Activated T-cell treated with anti-CD3 and anti-CD28 coated beads for 48 hours (primary cell): ENCODE data around the gene ZBTB39.
A peak's percentile ranks its signal among the peaks of the same experiment; 100 is the strongest.
"Not testable (repeated sequence)": the region's sequence is repeated elsewhere in the genome, so short reads cannot be mapped to it uniquely, and the experiment has no call there.

Source experiments
- DNase-seq: peaks from one replicate; pipeline ENCODE4 v3.0.0-alpha.2; 2020; ENCODE audit warnings: low read depth

The ZBTB39 gene

DNA sequence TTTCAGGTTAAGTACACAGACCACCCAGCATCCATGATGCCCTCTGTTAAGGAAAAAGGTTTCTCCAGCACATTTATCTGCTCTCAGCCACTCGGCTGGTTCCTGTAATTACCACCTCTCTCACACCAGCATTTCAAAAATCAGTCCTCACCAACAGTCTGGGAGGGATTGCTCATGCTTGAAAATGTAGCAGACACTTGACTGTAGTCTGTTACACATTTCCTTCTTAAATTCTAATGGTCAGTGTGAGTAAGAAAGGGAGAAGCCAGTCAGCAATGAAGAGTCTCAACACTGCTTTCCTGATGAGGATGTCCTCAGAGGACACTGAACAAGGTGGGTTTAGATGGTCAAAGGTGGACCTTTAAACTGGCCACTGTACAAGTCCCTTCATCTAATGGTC, 6.0 kb downstream of the ZBTB39 start:
- DNase-seq: no peak

DNA sequence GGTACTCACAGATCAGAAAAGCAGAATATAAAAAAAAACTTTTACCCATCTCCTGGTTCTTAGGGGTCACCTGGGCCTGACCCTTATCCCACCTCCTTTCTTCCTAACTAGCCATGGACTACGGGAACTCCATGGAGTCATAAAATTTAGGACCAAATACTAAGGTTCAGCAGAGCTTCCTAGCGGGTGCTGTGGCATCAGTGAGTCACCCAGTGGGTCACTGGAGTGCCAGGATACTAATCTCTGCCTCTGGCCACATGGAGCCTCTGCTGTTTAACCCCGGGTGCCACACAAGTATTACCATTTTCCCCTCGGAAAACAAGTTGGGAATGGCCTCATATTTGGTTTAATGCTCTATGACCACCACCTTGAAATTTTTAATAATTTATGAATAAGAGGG, 6.9 kb downstream of the ZBTB39 start:
- no peak for DNase-seq

DNA sequence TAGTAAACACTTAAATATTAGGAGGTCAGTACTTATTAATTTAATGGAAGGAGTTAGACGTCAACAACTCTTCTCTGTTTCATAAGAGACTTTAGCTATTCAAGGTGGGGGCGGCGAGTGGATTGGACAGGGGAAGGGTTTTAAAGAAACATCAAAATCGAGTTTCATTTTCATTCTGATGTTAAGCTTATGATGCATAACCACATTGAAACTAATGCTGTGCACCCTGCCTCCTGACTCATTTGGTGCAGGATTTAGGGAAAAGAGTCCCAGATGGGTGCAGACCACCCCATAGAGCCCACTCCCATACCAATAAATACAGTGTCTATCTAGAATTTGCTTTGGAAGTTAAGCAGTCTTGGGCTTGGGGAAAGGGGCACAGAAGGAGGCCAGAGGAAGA, 7.4 kb downstream of the ZBTB39 start:
- peak; percentile 40 for DNase-seq

DNA sequence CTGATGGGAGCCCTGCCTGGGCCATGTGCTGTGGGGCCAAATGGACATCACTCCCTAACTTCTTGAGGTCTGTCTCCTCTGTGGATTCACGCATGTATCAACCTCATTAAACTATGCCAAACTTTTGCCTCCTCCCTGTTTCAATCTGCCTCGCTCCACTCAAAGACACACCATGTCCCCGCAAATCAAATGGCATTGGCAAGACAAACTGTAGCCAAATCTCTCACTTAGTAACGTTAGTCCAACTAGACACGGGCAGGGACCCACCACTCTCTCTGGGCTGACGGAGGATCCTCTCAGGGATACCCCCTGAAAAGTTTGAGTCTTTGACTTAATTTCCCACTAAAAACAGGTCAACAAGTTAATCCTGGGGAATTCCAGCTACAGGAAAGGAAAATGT, 8.0 kb downstream of the ZBTB39 start:
- no peak for DNase-seq

DNA sequence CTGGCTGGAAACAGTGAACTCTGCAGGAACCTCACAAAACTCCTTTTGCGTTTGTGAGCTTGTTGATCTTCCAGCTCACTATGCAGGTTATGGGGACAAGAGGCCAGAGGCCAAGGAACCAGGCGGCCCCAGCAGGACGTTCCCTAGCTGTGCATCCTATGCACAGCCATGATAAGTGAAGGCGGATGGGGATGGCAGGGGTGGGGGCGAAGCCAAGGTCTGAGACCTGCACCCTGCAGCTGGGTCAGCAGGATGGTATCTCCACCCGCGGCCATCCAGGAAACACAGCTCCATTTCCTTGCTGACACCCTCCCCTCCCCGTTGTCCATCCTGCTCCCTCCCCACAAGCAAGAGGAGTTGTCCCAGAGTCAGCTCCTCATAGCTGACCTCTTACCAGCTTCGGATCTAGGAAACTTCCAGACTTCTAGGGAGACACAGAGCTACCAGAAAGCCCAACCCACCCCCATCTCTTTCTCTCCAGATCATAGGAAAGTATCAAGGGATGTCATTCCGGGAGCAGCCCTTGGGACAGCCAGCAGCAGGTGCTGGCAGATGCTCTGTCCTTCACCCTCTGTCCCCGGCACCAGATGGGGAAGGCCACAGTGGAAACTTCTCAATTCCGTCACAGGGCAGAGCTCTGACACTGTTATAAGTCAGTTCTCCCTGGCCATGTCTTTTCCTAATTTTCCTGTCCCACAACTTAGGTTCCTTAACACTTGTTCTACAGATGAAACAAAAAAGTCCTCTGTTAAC, 9.4 kb downstream of the ZBTB39 start:
- no peak for DNase-seq

DNA sequence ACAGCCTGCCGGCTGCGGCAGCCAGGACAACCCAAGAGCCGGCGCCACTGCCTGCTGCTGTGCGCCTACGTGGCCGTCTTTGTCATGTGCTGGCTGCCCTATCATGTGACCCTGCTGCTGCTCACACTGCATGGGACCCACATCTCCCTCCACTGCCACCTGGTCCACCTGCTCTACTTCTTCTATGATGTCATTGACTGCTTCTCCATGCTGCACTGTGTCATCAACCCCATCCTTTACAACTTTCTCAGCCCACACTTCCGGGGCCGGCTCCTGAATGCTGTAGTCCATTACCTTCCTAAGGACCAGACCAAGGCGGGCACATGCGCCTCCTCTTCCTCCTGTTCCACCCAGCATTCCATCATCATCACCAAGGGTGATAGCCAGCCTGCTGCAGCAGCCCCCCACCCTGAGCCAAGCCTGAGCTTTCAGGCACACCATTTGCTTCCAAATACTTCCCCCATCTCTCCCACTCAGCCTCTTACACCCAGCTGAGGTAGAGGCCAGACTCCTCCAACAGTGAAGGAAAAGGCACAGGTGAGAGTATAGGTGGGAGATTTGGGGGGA, 10.3 kb downstream of the ZBTB39 start:
- DNase-seq: no peak

DNA sequence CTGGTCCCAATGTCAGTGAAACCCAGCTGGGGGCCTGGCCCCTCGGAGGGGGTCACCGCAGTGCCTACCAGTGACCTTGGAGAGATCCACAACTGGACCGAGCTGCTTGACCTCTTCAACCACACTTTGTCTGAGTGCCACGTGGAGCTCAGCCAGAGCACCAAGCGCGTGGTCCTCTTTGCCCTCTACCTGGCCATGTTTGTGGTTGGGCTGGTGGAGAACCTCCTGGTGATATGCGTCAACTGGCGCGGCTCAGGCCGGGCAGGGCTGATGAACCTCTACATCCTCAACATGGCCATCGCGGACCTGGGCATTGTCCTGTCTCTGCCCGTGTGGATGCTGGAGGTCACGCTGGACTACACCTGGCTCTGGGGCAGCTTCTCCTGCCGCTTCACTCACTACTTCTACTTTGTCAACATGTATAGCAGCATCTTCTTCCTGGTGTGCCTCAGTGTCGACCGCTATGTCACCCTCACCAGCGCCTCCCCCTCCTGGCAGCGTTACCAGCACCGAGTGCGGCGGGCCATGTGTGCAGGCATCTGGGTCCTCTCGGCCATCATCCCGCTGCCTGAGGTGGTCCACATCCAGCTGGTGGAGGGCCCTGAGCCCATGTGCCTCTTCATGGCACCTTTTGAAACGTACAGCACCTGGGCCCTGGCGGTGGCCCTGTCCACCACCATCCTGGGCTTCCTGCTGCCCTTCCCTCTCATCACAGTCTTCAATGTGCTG, 11.0 kb downstream of the ZBTB39 start:
- DNase-seq: no peak

DNA sequence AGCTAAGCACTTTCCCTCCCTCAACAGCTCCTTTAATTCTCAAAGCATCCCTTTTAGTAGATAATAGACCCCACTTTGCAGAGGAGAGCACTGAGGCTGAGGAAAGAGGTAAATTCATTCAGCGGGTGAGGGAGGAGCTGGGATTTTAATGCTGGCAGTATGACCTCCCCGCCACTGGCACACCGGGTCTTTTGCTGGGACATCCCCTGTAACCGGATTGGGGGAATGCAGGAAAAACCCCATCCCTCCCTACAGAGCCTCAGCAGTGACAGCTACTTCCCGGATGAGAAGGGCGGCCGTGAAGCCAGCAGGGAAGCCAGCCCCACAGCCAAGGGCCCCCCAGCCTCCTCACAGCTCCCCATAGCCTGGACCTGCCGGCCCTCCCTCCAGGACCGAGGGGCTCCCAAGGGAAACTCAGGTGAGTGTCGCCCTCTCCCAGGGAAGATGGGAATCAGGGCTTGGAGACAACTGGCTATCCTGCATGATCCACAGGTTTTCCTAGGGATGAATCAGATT, 12.1 kb downstream of the ZBTB39 start:
- no peak for DNase-seq

DNA sequence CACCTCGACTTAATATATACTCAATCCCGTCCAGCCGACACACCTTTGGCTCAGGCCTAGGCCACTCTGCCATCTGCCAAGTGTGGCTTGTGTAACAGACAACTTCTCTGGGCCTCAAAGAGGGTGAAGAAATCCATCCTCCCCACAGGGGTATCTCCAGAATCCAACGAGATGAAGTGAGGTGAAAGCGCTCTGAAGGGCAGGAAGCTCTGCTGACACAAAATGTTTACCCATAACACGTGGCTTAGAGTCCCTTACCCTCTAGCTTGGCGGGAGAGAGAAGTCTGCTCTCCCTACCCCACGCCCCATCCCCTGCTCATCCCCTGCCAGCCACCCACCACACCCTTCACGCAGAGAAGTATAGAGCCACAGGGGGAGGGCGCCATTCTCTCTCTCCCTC, 13.0 kb downstream of the ZBTB39 start:
- DNase-seq: no peak

DNA sequence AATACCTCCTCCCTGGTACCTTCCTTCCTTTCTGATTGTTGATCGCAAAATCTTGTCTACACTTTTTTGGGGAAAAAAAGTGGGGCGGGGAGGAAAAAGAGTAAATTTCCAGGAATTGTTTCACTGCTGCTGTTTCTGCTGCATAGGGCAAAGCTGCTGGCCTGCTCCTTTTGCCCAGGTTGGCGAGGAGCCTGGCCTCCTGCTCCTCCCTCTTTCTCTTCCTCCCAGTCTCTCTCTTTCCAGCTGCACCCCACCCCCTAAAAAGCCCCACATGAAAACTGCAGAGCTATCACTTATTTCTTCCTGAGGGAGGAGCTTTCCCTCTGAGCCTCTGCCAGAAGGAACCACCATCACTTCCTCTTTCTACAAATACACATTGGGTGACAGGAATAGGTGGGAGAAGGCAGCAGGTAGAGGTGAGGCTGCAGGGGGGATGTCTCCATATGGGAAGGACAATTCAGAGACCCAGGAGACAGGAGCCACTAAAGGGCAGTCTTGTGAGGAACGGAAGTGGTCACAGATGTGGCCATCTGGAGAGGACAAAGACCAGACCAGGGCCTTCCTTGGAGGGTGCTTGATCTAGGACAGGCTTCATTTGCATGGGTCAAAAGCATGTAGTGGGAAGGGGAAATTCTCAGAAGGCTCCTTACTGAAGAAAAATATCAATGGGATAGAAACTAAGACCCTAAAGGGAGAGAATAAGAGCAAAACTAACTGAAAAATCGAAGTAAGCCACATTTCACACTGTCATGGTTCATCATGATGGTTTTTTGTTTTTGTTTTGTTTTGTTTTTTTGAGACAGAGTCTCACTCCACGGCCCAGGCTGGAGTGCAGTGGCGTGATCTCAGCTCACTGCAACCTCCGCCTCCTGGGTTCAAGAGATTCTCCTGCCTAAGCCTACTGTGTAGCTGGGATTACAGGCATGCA, 14.8 kb downstream of the ZBTB39 start:
- no peak for DNase-seq

DNA sequence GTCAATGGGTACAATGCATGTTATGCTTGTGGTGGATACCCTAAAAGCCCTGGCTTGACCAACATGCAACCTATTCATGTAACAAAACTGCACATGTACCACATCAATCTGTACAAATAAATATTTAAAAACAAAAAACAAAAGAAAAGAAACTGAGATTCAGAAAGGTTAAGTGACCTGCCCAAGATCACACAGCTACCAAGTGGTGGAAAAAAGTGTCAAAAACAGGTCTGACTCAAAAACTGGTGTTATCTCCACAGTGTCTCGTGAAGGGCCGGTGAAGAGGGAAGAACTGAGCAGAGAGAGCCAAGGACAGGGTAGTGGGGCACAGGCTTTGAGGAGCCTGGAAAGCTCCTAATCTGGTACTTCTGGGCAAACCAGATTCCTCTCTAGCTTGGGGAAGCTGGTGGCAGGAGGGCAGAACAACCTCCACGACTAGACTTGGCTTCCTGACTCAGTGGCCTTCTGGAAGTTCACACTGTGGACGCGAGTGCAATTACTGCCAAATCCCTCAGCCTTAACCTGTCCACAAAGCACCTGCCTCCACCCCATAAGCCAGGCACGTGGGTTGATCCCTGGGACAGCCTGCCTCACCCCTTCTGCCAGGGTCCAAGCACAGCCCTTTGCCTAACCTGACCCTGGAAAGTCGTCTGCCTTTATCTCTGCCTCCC, 15.6 kb downstream of the ZBTB39 start:
- no peak for DNase-seq

DNA sequence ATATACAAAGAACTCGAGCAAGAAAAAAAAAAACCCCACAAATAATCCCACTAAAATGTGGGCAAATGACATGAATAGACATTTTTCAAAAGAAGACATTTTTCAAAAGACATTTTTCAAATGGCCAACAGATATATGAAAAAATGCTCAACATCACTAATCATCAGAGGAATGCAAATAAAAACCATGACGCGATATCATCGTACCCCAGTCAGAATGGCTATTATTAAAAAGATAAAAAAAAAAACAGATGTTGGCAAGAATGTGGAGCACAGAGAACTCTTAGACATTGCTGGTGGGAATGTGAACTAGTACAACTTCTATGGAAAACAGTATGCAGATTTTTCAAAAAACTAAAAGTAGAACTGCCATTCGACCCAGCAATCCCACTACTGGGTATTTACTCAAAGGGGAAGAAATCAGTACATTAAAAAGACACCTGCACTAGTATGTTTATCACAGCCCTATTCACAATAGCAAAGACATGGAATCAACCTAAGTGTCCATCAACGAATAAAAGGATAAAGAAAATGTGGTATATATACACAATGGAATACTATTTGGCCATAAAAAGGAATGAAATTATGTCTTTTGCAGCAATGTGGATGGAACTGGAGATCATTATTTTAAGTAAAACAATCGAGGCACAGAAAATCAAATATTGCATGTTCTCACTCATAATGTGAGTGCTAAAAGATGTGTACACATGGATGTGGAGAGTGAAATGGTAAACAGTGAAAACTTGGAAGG, 16.3 kb downstream of the ZBTB39 start:
- no peak for DNase-seq

DNA sequence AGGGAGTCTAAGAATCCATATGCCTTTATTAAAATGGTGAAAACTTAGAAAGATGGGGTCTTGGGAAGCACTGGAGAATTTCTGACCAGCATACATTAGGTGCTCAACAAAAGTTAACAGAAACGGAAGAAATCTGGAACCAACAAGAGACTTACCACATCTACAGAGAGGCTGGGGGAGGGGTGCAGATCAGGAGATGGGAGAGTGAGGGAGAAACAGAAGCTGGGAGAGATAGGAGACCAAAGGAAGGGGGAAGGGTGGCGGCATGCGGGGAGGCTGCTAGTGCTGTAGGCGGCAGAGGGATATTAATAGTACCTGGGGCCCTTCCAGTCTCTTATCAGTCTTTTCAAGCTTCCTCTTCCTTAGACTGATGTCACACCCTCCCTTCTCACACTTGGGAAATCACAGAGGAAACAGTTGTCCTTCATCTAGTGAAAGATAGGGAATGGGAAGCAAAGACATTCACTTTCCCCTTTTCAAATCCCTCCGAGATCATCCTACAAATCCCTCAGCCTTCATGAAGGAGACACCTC, 18.1 kb downstream of the ZBTB39 start:
- DNase-seq: no peak

DNA sequence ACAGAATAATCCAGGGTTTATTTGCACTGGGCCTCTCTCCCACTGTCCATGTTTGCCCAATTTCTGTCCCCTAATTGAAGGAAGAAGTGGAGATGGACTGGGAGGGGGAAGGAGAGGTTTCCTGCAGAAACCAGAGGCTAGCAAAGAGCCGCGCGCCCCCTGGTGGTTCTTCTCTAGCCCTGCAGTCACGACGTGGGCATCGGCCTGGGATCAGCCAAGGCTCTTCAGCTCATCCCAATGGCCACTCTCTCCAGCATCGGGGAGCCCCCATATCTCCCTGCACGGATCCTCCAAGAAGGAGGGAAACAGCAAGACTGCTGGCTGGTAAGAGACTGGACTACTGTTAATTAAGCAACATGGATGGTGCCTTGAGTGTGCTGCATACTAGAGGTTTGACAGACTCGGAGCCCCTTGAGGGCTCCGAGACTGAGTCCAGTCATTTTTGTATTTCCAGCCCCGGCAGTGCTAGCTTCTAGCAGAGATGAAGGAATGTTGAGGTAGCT, 18.7 kb downstream of the ZBTB39 start:
- DNase-seq: peak; percentile 67

DNA sequence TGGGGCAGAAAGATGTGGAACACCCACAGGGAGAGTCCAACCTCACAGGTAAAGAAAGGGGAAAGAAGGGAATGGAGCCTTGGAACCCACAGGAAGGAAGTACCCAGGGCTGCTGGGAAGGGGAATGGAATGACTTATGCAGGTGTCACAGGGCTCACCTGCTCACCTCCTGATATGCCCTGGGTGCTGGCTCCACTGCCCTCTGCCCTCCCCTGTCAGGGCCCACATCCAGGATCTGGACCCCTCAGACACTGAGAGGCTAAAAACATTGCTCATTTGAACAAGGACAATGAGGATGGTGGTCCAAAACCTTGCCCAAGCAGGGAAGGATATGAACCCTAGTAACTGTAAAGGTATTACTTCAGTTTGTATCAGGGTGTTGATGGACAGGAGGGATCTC, 19.3 kb downstream of the ZBTB39 start:
- DNase-seq: no peak

DNA sequence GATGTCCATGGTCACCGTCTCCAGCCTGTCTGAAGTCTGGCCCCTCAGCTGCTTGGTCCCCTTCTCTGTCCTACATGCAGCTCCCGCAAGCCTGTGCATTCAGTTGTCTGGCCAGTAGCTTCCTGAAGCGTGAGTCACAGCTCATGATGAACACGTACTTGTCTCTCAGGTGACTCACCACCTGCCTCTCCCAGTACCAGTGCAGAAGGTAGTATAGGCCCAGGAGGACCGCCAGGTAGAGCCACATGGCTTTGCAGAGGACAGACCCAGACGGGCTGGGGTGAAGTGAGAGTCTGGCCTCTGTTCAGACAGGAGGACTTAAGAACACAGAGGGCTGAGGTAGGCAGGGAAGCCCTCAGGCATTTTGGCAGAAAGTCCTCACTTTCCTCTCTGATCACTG, 20.6 kb downstream of the ZBTB39 start:
- peak; percentile 12 for DNase-seq

DNA sequence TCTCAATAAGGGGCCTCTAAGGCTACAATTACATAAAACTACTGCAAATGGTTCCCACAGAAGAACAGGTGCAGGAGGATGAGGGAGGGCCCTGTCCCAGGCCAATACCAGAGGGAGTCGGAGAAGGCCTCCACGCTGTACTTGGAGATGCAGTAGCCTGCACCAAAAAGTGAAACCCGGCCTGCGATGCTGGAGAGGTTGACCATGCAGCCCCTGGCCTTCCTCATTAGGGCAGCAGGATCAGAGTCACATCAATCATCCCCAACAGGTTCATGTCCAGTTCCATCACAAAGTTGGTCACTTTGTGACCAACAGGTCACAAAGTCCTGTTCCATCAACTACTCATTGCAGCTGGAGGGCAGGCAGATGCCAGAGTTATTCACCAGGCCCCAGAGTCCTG, 23.0 kb downstream of the ZBTB39 start:
- DNase-seq: no peak

DNA sequence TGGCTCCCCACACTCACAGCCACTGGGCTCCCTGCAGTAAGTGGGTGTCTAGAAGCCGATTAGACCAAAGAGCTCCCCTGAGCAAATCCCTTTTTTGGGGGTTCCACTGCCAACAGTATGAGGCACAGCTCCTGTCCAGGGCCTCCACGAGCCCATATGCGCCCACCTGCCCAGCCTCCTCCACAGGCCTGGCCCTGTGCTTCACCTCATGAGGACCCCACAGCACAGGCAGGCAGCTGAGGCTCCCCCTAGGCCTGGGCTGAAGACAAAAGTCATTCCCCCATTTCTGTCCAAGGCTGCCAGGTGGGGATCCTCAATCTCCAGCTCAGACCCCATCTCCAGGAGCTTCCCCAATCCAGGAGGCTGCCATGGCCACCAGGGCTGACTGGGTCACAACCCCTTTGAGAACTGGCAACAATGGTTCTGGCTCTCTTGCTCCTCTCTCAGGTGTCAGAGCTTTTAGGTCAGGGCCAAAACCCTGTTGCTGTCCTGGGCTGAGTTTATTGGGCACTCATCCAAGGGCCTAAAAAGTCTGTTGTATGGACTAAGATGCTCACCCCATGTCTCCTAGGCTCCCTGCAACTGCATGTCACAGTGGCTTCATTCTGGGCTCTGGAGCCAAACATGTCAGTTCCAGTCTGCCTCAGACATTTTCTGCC, 23.6 kb downstream of the ZBTB39 start:
- DNase-seq: not testable (repeated sequence)

DNA sequence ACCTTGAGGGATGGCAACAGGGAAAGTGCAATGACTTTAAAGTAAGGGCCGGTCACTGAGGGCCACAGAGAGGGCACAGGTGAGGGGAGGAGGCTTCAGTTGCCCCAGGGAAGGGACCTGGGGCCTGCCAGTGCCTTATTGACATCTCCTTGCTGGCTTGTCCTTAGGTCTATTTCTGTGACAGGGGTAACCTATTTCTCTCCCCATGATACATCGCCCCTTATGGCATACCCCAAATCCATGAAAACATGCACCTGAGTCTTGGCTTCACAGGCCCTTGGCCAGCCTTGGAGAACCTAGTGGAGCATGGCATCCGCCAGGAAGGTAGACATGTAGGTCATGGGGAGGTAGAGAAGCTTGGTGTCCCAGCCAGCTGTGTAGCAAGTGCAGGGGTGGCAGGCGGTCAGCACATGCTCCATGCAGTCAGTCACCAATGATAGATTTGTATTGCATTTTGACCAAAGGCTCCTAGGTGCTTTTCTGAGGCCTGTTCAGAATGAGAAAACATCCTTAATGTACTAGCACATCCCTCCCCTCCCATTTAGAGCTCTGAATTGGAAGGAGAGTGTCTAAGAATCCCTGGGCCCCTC, 25.3 kb downstream of the ZBTB39 start:
- no peak for DNase-seq
